A673 (cell line): ENCODE measurements around the gene MAP3K13. TPM values are rescaled to one million over a fixed set of nuclear protein-coding genes. Genes with fewer than 3 reads are reported as not detected.
"Not testable (repeated sequence)": the region's sequence is repeated elsewhere in the genome, so short reads cannot be mapped to it uniquely, and the experiment has no call there.

Experiments used
- BruUV-seq: library from RNA; stranded (reverse); fragments of 400-500 nt; replicated peaks from 2 replicates; lab custom pipeline; 2021; lab: Mats Ljungman, UMichigan
- CTCF ChIA-PET: fragments of 300-600 bp; sonication (Branson Sonifier 250); formaldehyde crosslinking; loops from one replicate; lab custom pipeline; 2022; ENCODE audit warnings: antibody characterized with exemption; lab: Charles Lee
- POLR2A ChIA-PET: fragments of 300-600 bp; sonication (Branson Sonifier 250); formaldehyde crosslinking; loops from one replicate; lab custom pipeline; 2022; ENCODE audit warnings: antibody characterized with exemption; ENCODE audit not compliant: low non-redundant PET; lab: Charles Lee
- DNase-seq: peaks from one replicate; pipeline ENCODE4 v3.0.0-alpha.2; 2015; ENCODE audit warnings: low spot score
- H3K27ac ChIP-seq: fragments of 200-600 bp; sonication (generic); 2 replicates; pipeline ENCODE4 v1.5.1; 2016; ENCODE audit warnings: mixed run types, low read depth, mild to moderate bottlenecking, mixed read lengths, antibody characterized with exemption, low read length; ENCODE audit not compliant: poor library complexity, severe bottlenecking
- H3K27me3 ChIP-seq: fragments of 200-600 bp; sonication (generic); replicated peaks from 2 replicates; pipeline ENCODE4 v1.6.1; 2017; ENCODE audit warnings: mixed run types, low read depth, mild to moderate bottlenecking, mixed read lengths, antibody characterized with exemption, low read length; ENCODE audit not compliant: insufficient read depth, poor library complexity
- H3K36me3 ChIP-seq: fragments of 200-600 bp; sonication (generic); 2 replicates; pipeline ENCODE4 v1.6.1; 2016; ENCODE audit warnings: mixed run types, mild to moderate bottlenecking, mixed read lengths, antibody characterized with exemption, low read length; ENCODE audit not compliant: insufficient read depth, poor library complexity, severe bottlenecking
- H3K4me1 ChIP-seq: fragments of 200-600 bp; sonication (generic); 2 replicates; pipeline ENCODE4 v1.6.1; 2017; ENCODE audit warnings: mixed run types, mild to moderate bottlenecking, mixed read lengths, antibody characterized with exemption, low read length; ENCODE audit not compliant: insufficient read depth, poor library complexity, severe bottlenecking
- H3K4me3 ChIP-seq: fragments of 200-600 bp; sonication (generic); 2 replicates; pipeline ENCODE4 v1.5.1; 2016; ENCODE audit warnings: low read depth, mixed run types, mild to moderate bottlenecking, mixed read lengths, low read length; ENCODE audit not compliant: poor library complexity, severe bottlenecking
- H3K9me3 ChIP-seq: fragments of 200-600 bp; sonication (generic); 2 replicates; pipeline ENCODE4 v1.6.1; 2016; ENCODE audit warnings: mixed run types, low read depth, mild to moderate bottlenecking, mixed read lengths, antibody characterized with exemption, low read length; ENCODE audit not compliant: poor library complexity, severe bottlenecking
- EZH2 ChIP-seq: fragments of 200-600 bp; sonication (generic); IDR thresholded peaks from 2 replicates; pipeline ENCODE4 v1.6.1; 2017; ENCODE audit warnings: borderline replicate concordance, low read depth, mild to moderate bottlenecking, mixed read lengths, antibody characterized with exemption, low read length; ENCODE audit not compliant: poor library complexity, severe bottlenecking
- intact Hi-C: fragments of 100-400 bp; cut with micrococcal nuclease; formaldehyde crosslinking; loops from one replicate; pipeline ENCODE4 v1.10.0; 2022; ENCODE audit not compliant: unreplicated experiment
- total RNA-seq: library from RNA; stranded (reverse); gene quantifications from 2 replicates; pipeline ENCODE4 v1.2.3, GENCODE V29; 2021
- TF ChIP-seq, protein P1 (sequence below): fragments of 300-800, 200-600 bp; sonication (generic); conservative IDR thresholded peaks from 2 replicates; pipeline ENCODE4 v1.5.1; 2017; ENCODE audit warnings: low read depth, mild to moderate bottlenecking, antibody characterized with exemption, low read length, moderate library complexity, mixed read lengths

The MAP3K13 gene
- total RNA-seq, 1 experiment from 2014 or later: 26.8 TPM

DNA sequence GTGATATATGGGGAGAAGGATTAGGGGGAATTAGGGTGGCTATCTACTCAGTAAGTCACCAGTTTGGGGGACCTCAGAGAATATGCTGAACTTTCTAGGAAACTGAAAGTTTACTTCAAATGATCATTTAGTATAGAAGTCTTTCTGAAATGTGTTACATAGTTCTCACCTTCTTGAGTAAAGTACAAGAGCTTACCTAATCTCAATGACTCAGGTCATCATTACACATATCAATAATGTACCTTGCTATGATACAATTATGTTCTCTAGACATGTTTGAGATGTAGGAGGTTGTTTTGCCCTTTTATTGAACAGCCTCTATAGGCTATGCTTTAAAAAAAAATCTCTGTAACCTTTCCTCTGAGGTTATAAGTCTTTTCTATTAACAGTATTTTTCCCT is 85.2 kb downstream of the MAP3K13 start:
- no peak for DNase-seq
- Histone ChIP-seq H3K27ac (no peak overlapping the region), H3K36me3 (no peaks in the 10 kb centered on the region), H3K4me1 (no peaks in the 10 kb centered on the region), H3K4me3 (no peak overlapping the region), H3K27me3 (no peaks in the 10 kb centered on the region), H3K9me3 (no peaks in the 10 kb centered on the region)
- POLR2A ChIA-PET: no interaction called here
- CTCF ChIA-PET: no interaction called here
- intact Hi-C loops: no loop called here
- TF ChIP-seq EZH2: no peak
- TF ChIP-seq, protein P1, sequence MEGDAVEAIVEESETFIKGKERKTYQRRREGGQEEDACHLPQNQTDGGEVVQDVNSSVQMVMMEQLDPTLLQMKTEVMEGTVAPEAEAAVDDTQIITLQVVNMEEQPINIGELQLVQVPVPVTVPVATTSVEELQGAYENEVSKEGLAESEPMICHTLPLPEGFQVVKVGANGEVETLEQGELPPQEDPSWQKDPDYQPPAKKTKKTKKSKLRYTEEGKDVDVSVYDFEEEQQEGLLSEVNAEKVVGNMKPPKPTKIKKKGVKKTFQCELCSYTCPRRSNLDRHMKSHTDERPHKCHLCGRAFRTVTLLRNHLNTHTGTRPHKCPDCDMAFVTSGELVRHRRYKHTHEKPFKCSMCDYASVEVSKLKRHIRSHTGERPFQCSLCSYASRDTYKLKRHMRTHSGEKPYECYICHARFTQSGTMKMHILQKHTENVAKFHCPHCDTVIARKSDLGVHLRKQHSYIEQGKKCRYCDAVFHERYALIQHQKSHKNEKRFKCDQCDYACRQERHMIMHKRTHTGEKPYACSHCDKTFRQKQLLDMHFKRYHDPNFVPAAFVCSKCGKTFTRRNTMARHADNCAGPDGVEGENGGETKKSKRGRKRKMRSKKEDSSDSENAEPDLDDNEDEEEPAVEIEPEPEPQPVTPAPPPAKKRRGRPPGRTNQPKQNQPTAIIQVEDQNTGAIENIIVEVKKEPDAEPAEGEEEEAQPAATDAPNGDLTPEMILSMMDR: no peak
- no TSS peak for BruUV-seq

GRCh38 chr3:185451432-185451831 is 88.5 kb downstream of the MAP3K13 start:
- DNase-seq: not testable (repeated sequence)

GRCh38 chr3:185457376-185457775 is 94.4 kb downstream of the MAP3K13 start:
- Histone ChIP-seq H3K27ac (no peak overlapping the region), H3K4me3 (no peak overlapping the region), H3K36me3 (no peaks in the 10 kb centered on the region), H3K27me3 (no peaks in the 10 kb centered on the region), H3K4me1 (no peaks in the 10 kb centered on the region), H3K9me3 (no peaks in the 10 kb centered on the region)
- ChIA-PET POLR2A (no interaction called here), CTCF (no interaction called here)
- TF ChIP-seq, protein P1: no peak
- TF ChIP-seq EZH2: no peak
- intact Hi-C loops: no loop called here
- DNase-seq: no peak
- no TSS peak for BruUV-seq

More at GRCh38 chr3:185451432-185451831, 88.5 kb downstream of the MAP3K13 start:
- BruUV-seq, H3K36me3 ChIP-seq, CTCF ChIA-PET, H3K27ac ChIP-seq, H3K9me3 ChIP-seq, intact Hi-C loops, H3K4me1 ChIP-seq, POLR2A ChIA-PET, H3K27me3 ChIP-seq, H3K4me3 ChIP-seq: not testable (repeated sequence)

GRCh38 chr3:185460309-185460708 is 97.4 kb downstream of the MAP3K13 start:
- Histone ChIP-seq H3K36me3 (no peaks in the 10 kb centered on the region), H3K9me3 (no peaks in the 10 kb centered on the region), H3K4me1 (no peaks in the 10 kb centered on the region), H3K27me3 (no peaks in the 10 kb centered on the region), H3K27ac (no peak overlapping the region), H3K4me3 (no peak overlapping the region)
- DNase-seq: no peak
- intact Hi-C loops: no loop called here
- CTCF ChIA-PET: interaction anchor here (0.5 to 2.2 kb wide), 5 partner anchors 10 to 1098 kb away, joined by 3 to 11 read pairs (median 4); partner anchors contain the start of gene LIPH
- POLR2A ChIA-PET: interaction anchor here (0.7 kb wide), 1 partner anchor 127 kb away, joined by 3 read pairs; no protein-coding TSS in a partner anchor
- no TSS peak for BruUV-seq
- TF ChIP-seq, protein P1: no peak
- no peak for TF ChIP-seq EZH2
